HepG2 (cell line): ENCODE data around the gene DNAAF9. TPM values are rescaled to one million over a fixed set of nuclear protein-coding genes. Genes with fewer than 3 reads are reported as not detected.

Experiments
- CHD2 ChIP-seq: IDR thresholded peaks from 2 replicates; pipeline ENCODE4 v1.6.1; 2011; ENCODE audit warnings: low read depth, low read length, improper control_type of control experiment
- FOXK1 ChIP-seq: sonication (generic); formaldehyde crosslinking; IDR thresholded peaks from 2 replicates; pipeline ENCODE4 v1.4.0; 2020; ENCODE audit warnings: low read depth, missing genetic modification reagents, borderline replicate concordance
- REST ChIP-seq, 2 experiments: IDR thresholded peaks; 2 replicates each; pipeline ENCODE4 v1.6.1; 2011 to 2012; ENCODE audit warnings: low read length in 2 of 2, borderline replicate concordance in 1 of 2, low read depth in 1 of 2, mild to moderate bottlenecking in 1 of 2, moderate library complexity in 1 of 2
- SMAD3 ChIP-seq: sonication (generic); formaldehyde crosslinking; IDR thresholded peaks from 2 replicates; pipeline ENCODE4 v1.4.0; 2020; ENCODE audit warnings: missing genetic modification reagents
- SP1 ChIP-seq, 2 experiments: fragments of 450-650 bp in 1 of 2; sonication (generic) in 1 of 2; formaldehyde crosslinking in 1 of 2; IDR thresholded peaks; 2 replicates each; pipeline versions ENCODE4 v1.4.0 to v1.6.1; 2016 to 2020; ENCODE audit warnings: missing genetic modification reagents in 1 of 2
- ZNF30 ChIP-seq: sonication (generic); formaldehyde crosslinking; IDR thresholded peaks from 2 replicates; pipeline ENCODE4 v1.5.0; 2020; ENCODE audit warnings: mild to moderate bottlenecking, missing genetic modification reagents
- ZNF34 ChIP-seq: sonication (generic); formaldehyde crosslinking; IDR thresholded peaks from 2 replicates; pipeline ENCODE4 v1.4.0; 2020; ENCODE audit warnings: mild to moderate bottlenecking, missing genetic modification reagents, borderline replicate concordance
- ZNF557 ChIP-seq: sonication (generic); formaldehyde crosslinking; IDR thresholded peaks from 2 replicates; pipeline ENCODE4 v1.4.0; 2020; ENCODE audit warnings: missing genetic modification reagents
- polyA plus RNA-seq, 8 experiments: library from polyadenylated mRNA; depleted of rRNA in 3 of 8; stranded (reverse) in 7 of 8; unstranded in 1 of 8; fragments of >200 nt; fragmentation: Illumina TruSeq in 4 of 8; extraction: Trizol in 4 of 8; gene quantifications; 2 replicates each; pipeline versions ENCODE4 v1.2.1 to v1.2.3, GENCODE V29; 2011 to 2016; ENCODE audit warnings: low read depth in 4 of 8, missing spikeins in 1 of 8, mixed read lengths in 1 of 8; ENCODE audit not compliant: insufficient read depth in 1 of 8
- total RNA-seq, 5 experiments: library from RNA; depleted of rRNA; stranded (reverse); fragments of >200 nt; fragmentation: Illumina TruSeq; extraction: Trizol; gene quantifications; 2 replicates each; pipeline ENCODE4 v1.2.3, GENCODE V29; 2016; ENCODE audit warnings: low read depth in 1 of 5
- TF ChIP-seq, protein P1 (sequence below): sonication (generic); formaldehyde crosslinking; IDR thresholded peaks from 2 replicates; pipeline ENCODE4 v1.4.0; 2020; ENCODE audit warnings: missing genetic modification reagents, mild to moderate bottlenecking, borderline replicate concordance
- TF ChIP-seq, protein P2 (sequence below): sonication (generic); formaldehyde crosslinking; IDR thresholded peaks from 2 replicates; pipeline ENCODE4 v1.8.0; 2022; ENCODE audit warnings: missing genetic modification reagents, mild to moderate bottlenecking, moderate library complexity, borderline replicate concordance
- TF ChIP-seq, protein P3 (sequence below): sonication (generic); formaldehyde crosslinking; IDR thresholded peaks from 2 replicates; pipeline ENCODE4 v1.8.0; 2022; ENCODE audit warnings: missing genetic modification reagents, mild to moderate bottlenecking, inconsistent platforms, borderline replicate concordance

Gene DNAAF9
- total and polyA plus RNA-seq, 2 of the 13 experiments (the other 11 are each of a cell fraction or from before 2014, with no cell fraction given): 10.5 to 14.9 TPM

GRCh38 chr20:3447321-3447720 is 39.9 kb upstream of the DNAAF9 start (continued):
- TF ChIP-seq, protein P1, sequence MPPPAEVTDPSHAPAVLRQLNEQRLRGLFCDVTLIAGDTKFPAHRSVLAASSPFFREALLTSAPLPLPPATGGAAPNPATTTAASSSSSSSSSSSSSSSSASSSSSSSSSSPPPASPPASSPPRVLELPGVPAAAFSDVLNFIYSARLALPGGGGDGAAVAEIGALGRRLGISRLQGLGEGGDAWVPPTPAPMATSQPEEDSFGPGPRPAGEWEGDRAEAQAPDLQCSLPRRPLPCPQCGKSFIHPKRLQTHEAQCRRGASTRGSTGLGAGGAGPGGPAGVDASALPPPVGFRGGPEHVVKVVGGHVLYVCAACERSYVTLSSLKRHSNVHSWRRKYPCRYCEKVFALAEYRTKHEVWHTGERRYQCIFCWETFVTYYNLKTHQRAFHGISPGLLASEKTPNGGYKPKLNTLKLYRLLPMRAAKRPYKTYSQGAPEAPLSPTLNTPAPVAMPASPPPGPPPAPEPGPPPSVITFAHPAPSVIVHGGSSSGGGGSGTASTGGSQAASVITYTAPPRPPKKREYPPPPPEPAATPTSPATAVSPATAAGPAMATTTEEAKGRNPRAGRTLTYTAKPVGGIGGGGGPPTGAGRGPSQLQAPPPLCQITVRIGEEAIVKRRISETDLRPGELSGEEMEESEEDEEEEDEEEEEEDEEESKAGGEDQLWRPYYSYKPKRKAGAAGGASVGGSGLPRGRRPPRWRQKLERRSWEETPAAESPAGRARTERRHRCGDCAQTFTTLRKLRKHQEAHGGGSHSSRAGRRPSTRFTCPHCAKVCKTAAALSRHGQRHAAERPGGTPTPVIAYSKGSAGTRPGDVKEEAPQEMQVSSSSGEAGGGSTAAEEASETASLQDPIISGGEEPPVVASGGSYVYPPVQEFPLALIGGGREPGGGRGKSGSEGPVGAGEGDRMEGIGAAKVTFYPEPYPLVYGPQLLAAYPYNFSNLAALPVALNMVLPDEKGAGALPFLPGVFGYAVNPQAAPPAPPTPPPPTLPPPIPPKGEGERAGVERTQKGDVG: no peak
- TF ChIP-seq, protein P2, sequence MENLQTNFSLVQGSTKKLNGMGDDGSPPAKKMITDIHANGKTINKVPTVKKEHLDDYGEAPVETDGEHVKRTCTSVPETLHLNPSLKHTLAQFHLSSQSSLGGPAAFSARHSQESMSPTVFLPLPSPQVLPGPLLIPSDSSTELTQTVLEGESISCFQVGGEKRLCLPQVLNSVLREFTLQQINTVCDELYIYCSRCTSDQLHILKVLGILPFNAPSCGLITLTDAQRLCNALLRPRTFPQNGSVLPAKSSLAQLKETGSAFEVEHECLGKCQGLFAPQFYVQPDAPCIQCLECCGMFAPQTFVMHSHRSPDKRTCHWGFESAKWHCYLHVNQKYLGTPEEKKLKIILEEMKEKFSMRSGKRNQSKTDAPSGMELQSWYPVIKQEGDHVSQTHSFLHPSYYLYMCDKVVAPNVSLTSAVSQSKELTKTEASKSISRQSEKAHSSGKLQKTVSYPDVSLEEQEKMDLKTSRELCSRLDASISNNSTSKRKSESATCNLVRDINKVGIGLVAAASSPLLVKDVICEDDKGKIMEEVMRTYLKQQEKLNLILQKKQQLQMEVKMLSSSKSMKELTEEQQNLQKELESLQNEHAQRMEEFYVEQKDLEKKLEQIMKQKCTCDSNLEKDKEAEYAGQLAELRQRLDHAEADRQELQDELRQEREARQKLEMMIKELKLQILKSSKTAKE (CRISPR knock-in tag): no peak
- TF ChIP-seq CHD2 (no peak), FOXK1 (no peak), ZNF30 (no peak), ZNF34 (CRISPR knock-in tag) (no peak), ZNF557 (no peak), SMAD3 (CRISPR knock-in tag) (no peak), REST (IDR thresholded peaks at IDR 0.05; ENCODE audit: borderline replicate concordance in 1 of 2, low read depth in 1 of 2, low read length in 2 of 2) (no peak), SP1 (IDR thresholded peaks at IDR 0.05) (no peak), SP1 (CRISPR knock-in tag; IDR thresholded peaks at IDR 0.05) (no peak)
- TF ChIP-seq, protein P3, sequence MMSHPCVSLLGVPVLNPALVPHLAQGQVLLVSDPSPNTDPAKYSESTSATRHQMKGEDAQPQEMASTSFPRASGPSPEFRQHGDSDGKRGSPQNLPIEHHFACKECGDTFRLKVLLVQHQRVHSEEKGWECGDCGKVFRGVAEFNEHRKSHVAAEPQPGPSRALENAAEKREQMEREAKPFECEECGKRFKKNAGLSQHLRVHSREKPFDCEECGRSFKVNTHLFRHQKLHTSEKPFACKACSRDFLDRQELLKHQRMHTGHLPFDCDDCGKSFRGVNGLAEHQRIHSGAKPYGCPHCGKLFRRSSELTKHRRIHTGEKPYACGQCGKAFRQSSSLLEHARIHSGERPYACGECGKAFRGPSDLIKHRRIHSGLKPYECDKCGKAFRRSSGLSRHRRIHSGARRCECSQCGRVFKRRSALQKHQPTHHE (CRISPR knock-in tag): no peak
